Fibroblast of skin of left biceps (primary cell): ENCODE data around the gene POLL.

ENCODE experiments used
- DNase-seq, 2 experiments: peaks; one replicate each; pipeline ENCODE4 v3.0.0-alpha.2; 2013; ENCODE audit warnings: low read depth in 2 of 2

Gene POLL

GRCh38 chr10:101573885-101574753 is 13.9 kb downstream of the POLL start:
- no peak for DNase-seq

DNA sequence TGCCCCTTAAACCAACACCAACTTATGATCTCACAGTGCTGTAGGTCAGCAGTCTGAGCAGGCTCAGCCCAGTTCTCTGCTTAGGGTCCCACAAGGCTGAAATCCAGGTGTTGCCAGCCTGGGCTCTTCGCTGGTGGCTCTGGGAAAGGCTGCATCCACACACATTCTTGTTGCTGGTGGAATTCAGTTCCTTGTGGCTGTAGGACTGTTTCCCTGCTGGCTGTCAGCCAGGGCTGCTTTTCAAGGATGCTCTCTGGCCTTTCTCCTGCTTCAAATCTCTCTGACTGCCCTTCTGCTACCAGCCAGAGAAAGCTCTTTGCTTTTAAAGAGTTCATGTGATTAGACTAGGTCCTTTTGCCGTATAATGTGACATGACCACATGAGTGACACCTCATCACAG is 15.3 kb downstream of the POLL start:
- no peak for DNase-seq

GRCh38 chr10:101572126-101572525 is 15.9 kb downstream of the POLL start:
- no peak for DNase-seq

- no peak for DNase-seq
These were observed 16.7 kb downstream of the POLL start for GRCh38 chr10:101571271-101571925.

DNA sequence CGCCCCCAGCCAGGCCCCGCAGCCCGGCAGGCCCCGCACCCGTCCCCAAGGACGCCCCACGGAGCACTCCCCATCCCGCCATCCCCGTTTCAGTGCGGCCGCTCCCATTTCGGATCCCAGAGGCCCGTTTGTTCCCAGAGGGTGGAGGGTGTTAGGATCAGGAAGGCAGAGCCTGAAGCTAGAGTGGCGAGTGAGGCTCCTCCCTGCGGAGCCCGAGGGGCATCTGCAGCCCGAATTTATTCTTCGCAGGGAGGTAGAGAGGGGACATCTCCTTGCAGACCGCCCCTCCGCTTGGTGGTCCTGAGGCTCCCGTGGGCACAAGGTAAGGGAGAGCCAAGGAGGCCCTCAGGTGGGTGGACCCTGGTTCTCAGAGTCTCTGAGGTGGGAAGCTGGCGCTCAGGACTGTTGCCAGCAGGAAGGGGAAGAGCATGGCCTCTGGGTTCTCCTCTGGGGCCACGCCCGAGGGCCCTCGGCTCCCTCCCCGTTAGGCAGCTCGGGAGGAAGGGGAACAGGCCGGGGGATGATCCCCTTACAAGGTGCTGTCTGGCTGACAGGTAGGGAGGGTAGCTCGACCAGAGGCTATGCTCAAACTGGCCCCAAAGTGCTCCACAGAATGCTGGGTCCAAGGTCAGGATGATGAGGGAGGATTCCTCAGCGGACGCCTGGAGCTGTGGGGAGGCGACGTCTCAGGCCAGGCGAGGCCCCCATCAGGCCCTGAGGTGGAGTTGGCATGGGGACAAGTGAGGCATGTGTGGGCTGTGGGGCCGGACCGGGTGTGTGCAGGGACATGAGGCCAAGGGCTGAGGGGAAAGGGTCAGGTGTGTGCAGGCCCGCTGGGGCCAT is 17.4 kb downstream of the POLL start:
- no peak for DNase-seq

GRCh38 chr10:101569622-101570427 is 18.2 kb downstream of the POLL start:
- DNase-seq, result peak; percentile 18 to 29

DNA sequence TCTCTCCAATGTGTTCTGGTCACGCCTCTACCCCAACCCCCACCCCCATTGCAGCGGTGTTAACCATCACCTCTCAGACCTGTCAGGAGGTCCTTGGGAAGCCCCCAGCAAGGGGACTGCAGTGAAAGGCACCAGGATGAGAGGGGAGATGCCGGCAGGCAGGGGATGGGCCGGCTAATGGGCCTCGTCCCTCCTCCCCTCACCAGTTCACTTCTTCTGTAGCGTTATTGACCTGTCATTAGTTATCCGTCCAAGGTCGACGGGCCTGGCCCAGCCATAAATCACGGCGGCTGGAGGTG is 18.8 kb downstream of the POLL start:
- DNase-seq, result no peak

DNA sequence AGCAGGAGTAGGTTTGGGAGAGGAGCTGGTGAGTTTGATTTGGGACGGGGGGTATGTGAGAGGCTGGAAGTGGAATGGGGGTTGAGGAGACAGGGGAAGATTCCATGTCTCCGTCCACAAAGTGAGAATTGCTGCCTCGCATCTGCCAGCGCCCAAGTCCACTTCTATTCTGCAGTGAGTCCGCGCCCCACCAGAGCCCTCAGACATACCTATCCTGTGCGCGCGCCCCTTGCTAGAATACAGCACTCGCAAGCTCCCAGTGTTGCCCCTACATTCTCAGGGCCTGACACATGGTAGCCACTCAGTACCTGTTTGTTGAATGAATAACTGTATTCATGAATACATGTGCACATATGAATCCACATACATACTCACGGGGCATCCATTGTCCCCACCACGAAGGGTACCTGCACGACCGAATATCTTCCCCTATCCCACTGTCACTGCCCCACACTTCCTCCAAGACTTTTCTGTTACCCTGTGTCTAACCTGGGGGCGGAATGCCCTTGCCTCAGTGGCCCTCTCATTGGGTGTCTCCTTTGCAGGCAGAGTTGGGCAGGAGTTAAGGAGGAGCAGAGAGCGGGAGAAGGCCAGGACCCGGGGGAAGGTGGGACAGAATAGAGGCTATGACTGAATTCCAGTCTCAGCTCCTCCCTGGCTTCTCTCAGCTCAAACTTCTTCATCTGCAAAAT is 19.9 kb downstream of the POLL start:
- DNase-seq, result no peak

DNA sequence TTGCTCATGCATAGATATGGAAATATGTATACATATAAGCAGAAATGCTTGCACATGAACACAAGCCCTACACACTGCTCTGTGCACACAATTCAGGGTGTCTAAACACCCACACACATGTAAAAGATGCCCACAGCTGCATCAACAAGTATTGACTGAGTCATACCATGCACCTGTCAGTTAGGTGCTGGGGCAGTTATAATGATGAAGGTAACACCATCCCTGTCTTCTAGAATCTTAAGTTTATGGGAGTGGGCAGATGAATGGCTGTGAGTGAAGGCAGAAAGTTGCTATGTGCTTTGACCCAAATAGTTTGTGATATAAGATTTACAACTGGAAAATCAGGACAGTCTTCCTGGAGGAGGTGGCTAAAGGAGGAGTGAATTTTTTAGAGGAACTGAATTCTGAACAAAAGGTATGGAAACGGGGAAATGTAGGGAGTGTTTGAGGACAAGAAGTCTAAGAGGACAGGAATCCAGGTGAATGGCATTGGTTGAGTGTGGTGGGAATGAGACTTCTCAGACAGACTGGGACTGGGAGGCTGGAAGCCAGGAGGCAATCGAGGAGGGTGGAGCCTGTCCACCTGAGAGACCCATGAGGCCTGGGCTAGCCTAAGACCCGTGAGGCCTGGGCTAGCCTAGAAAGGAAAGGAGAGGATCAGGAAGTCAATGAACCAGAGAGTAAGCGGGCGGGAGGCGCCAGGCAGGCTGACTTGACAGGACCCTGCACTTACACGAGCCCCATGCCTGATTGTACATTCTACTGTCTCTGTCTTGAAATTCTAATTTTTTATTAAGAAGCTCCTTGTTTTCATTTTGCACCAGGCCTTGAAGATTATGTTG is 20.7 kb downstream of the POLL start:
- no peak for DNase-seq

GRCh38 chr10:101566333-101567164 is 21.5 kb downstream of the POLL start:
- DNase-seq, result no peak

GRCh38 chr10:101565936-101566332 is 22.1 kb downstream of the POLL start:
- no peak for DNase-seq

- DNase-seq, result no peak
These were observed 22.6 kb downstream of the POLL start for GRCh38 chr10:101565370-101565900.

DNA sequence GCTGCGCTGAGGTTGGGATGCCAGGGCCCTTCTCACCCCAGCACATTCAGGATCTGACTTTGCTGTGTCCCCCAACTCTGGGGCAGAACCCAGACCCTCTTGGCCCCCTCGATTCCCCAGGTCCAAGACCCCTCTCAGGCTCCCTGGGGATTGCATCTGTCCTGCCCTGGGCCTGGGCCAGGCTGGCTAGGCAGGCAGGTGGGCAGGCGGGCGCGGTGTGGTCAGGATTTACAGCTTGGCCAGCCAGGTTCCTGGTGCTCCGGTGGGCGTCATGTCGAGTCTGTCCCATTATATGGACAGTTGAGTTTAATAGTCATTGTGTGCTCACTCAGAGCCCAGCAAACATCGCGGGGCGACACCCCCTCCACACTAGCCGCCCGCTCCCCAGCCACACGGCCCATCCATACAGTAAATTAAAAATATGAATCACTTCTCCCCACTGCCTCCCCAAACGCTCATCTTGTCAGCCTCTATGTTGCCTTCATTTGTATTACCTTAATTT is 23.5 kb downstream of the POLL start:
- DNase-seq, result no peak

DNA sequence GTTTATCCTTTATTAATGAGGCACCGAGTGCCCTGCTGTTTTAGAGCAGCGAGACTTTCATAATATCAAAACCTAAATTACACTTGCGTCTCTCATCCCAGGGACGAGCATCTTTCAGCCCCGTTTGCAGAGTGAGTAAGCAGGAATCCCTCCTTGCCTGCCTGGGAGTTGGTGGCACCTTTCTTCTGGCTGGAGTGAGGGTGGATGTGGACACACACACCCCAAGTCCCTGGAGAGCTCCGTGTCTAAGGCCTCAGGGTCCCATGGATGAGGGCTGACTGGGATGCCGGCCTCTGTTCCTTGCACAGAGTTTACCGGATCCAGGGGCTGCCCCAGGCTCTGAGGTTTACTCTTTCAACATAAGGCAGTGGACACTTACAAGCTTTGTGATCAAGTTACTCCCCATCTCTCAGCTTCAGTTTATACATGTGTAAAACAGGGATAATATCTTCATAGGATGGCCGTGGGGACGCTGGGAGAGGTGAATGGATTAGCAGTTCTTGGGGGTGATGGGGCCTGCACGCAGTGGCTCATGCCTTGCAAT is 24.5 kb downstream of the POLL start:
- DNase-seq, result no peak

GRCh38 chr10:101563007-101563406 is 25.1 kb downstream of the POLL start:
- DNase-seq, result no peak

DNA sequence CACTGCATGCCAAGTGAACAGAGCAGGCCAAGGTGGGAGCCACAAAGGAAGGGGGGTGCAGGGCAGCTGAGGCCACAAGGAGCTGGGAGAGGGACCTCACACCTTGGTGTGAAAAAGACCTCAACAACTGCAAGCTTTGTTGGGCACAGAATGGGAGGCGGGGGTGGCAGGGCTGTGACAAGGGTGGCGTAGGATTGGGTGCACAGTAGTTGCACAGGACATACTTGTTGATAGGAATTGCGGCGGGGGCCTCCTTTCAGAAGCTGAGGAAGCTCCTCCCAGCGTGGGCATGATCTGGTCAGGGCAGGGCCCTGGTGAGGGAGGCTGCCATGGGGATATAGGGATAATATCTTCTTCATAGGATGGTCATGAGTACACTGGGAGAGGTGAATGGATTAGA is 25.8 kb downstream of the POLL start:
- DNase-seq, result no peak

- no peak for DNase-seq
These were observed 26.8 kb downstream of the POLL start for GRCh38 chr10:101561068-101561915.
